ENCODE results near the gene C2orf78. TPM values are rescaled to one million over a fixed set of nuclear protein-coding genes. Genes with fewer than 3 reads are reported as not detected.

Gene C2orf78
- total and polyA plus RNA-seq, 2 of the 4 experiments (the other 2 are of a cell fraction): 0.03 TPM; not detected in 1

GRCh38 chr2:73764945-73765344 lies 19.0 kb upstream of the C2orf78 start:
- in situ Hi-C loops (cut with MboI; ENCODE audit: low sequenced_read_pairs) (no loop called here), intact Hi-C loops (cut with micrococcal nuclease) (no loop called here), dilution Hi-C loops (cut with HindIII; ENCODE audit: low sequenced_read_pairs, unreplicated experiment) (no loop called here)
- WGBS, 2 experiments (ENCODE audit: extremely low coverage in 2 of 2, insufficient read length in 1 of 2): no CpG with 5 or more reads among the region's 1 CpG
- no peak overlapping the region for H2AFZ ChIP-seq (replicated peaks; ENCODE audit: low read length, poor library complexity)
- no peaks in the 10 kb centered on the region; the same call in 1 of the 2 replicates for H4K20me1 ChIP-seq (ENCODE audit: insufficient read depth, low read length)
- no peak overlapping the region for H3K23ac ChIP-seq (ENCODE audit: low read depth, low read length)
- ChIA-PET POLR2A (ENCODE audit: unreplicated experiment) (no interaction called here), CTCF (no interaction called here)
- H4K91ac ChIP-seq (ENCODE audit: insufficient read depth, low read depth, low read length): no peak overlapping the region
- peaks cover 4% of the 10 kb centered on the region; the same call in 1 of the 2 replicates for H3K9me1 ChIP-seq (ENCODE audit: insufficient read depth, low read length)
- H3K14ac ChIP-seq (replicated peaks; ENCODE audit: low read depth, low read length): no peak overlapping the region
- H2BK20ac ChIP-seq (ENCODE audit: low read depth, low read length): no peak overlapping the region
- no peak overlapping the region for H3K9ac ChIP-seq (ENCODE audit: low read depth, low read length)
- peaks cover 8 to 16% of the 10 kb centered on the region in 2 experiments; a peak in 2 of 4 replicates for H3K79me1 ChIP-seq (ENCODE audit: low read depth in 1 of 2, low read length in 2 of 2)
- BruUV-seq (replicated peaks): no TSS peak
- no peaks in the 10 kb centered on the region for H3K9me3 ChIP-seq (ENCODE audit: control insufficient read depth, insufficient read depth, low read length)
- H3K36me3 ChIP-seq (ENCODE audit: control insufficient read depth, insufficient read depth, low read length): peaks cover 49% of the 10 kb centered on the region
- H2BK15ac ChIP-seq (ENCODE audit: low read depth, low read length): no peak overlapping the region
- no peak overlapping the region for H2BK5ac ChIP-seq (ENCODE audit: low read depth, low read length, poor library complexity, severe bottlenecking)
- H4K5ac ChIP-seq (ENCODE audit: low read depth, low read length): no peak overlapping the region
- no peaks in the 10 kb centered on the region; the same call in 1 of the 2 replicates for H3K4me1 ChIP-seq (ENCODE audit: control insufficient read depth, insufficient read depth, low read length)
- DNase-seq: no peak
- H3K4me3 ChIP-seq (ENCODE audit: insufficient read depth, low read depth, low read length): no peak overlapping the region
- no peak overlapping the region for H2AK5ac ChIP-seq (ENCODE audit: low read depth, low read length)
- H3K4ac ChIP-seq (ENCODE audit: low read depth, low read length): no peak overlapping the region
- TF ChIP-seq MXI1 (IDR thresholded peaks at IDR 0.05; ENCODE audit: borderline replicate concordance, low read depth, low read length) (no peak), CEBPB (IDR thresholded peaks at IDR 0.05; ENCODE audit: low read depth, low read length) (no peak), RAD21 (IDR thresholded peaks at IDR 0.05; ENCODE audit: low read length) (no peak), RCOR1 (IDR thresholded peaks at IDR 0.05; ENCODE audit: insufficient replicate concordance, low read length) (no peak), CHD1 (IDR thresholded peaks at IDR 0.05; ENCODE audit: low read depth, low read length) (no peak), MAZ (IDR thresholded peaks at IDR 0.05; ENCODE audit: borderline replicate concordance, low read depth, low read length) (no peak), CTCF (conservative IDR thresholded peaks at IDR 0.05; ENCODE audit: low read depth, low read length) (no peak), FOS (IDR thresholded peaks at IDR 0.05; ENCODE audit: low read depth, low read length) (no peak), POLR2A (IDR thresholded peaks at IDR 0.05; ENCODE audit: low read depth, low read length) (no peak), SMC3 (IDR thresholded peaks at IDR 0.05; ENCODE audit: low read depth, low read length) (no peak), BHLHE40 (IDR thresholded peaks at IDR 0.05; ENCODE audit: low read depth, low read length) (no peak), MAFK (IDR thresholded peaks at IDR 0.05; ENCODE audit: low read depth, low read length) (no peak)
- TF ChIP-seq, protein P1, sequence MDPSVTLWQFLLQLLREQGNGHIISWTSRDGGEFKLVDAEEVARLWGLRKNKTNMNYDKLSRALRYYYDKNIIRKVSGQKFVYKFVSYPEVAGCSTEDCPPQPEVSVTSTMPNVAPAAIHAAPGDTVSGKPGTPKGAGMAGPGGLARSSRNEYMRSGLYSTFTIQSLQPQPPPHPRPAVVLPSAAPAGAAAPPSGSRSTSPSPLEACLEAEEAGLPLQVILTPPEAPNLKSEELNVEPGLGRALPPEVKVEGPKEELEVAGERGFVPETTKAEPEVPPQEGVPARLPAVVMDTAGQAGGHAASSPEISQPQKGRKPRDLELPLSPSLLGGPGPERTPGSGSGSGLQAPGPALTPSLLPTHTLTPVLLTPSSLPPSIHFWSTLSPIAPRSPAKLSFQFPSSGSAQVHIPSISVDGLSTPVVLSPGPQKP (IDR thresholded peaks at IDR 0.05; ENCODE audit: borderline replicate concordance, low read depth, low read length): no peak
- TF ChIP-seq, protein P2, sequence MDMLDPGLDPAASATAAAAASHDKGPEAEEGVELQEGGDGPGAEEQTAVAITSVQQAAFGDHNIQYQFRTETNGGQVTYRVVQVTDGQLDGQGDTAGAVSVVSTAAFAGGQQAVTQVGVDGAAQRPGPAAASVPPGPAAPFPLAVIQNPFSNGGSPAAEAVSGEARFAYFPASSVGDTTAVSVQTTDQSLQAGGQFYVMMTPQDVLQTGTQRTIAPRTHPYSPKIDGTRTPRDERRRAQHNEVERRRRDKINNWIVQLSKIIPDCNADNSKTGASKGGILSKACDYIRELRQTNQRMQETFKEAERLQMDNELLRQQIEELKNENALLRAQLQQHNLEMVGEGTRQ (IDR thresholded peaks at IDR 0.05; ENCODE audit: low read depth, low read length): no peak
- no peaks in the 10 kb centered on the region for H3K27me3 ChIP-seq (ENCODE audit: control insufficient read depth, insufficient read depth, low read length)
- H3K18ac ChIP-seq (ENCODE audit: low read depth, low read length): no peak overlapping the region
- H2BK120ac ChIP-seq (ENCODE audit: low read depth, low read length): no peak overlapping the region
- no peak for ATAC-seq (ENCODE audit: low read depth)
- H2AK9ac ChIP-seq (replicated peaks; ENCODE audit: low read depth, low read length, poor library complexity): peak overlapping the region; percentile 57
- H3K4me2 ChIP-seq (ENCODE audit: low read depth, low read length): no peak overlapping the region
- H3K27ac ChIP-seq (ENCODE audit: insufficient read depth, low read length): no peak overlapping the region
- no peak overlapping the region for H3K56ac ChIP-seq (ENCODE audit: extremely low read depth, insufficient read depth, low read length)
- no peak overlapping the region for H4K8ac ChIP-seq (ENCODE audit: low read depth in 2 of 2, low read length in 2 of 2)

All from IMR-90 (cell line).